OCI-LY3 (cell line): ENCODE results near the gene NUFIP2.

Source experiments
- H2AFZ ChIP-seq: fragments of 200-600, 300-600 bp; shearing (Covaris generic); 2 replicates; pipeline ENCODE4 v1.6.0; 2014; ENCODE audit warnings: antibody characterized with exemption, low read depth, low read length
- H3K27ac ChIP-seq: fragments of 200-600, 300-600 bp; sonication (generic); 2 replicates; pipeline ENCODE4 v1.5.1; 2014; ENCODE audit warnings: mild to moderate bottlenecking, low read length, moderate library complexity, mixed read lengths
- H3K27me3 ChIP-seq: fragments of 200-600, 300-600 bp; sonication (generic); 2 replicates; pipeline ENCODE4 v1.6.1; 2014; ENCODE audit warnings: low read depth, low read length, mixed read lengths
- H3K36me3 ChIP-seq: fragments of 200-600, 300-600 bp; sonication (generic); replicated peaks from 2 replicates; pipeline ENCODE3; 2014; ENCODE audit warnings: low read depth, low read length, mixed read lengths
- H3K4me1 ChIP-seq: fragments of 300-600, 200-600 bp; sonication (generic); 2 replicates; pipeline ENCODE4 v1.6.1; 2014; ENCODE audit warnings: low read length, mixed read lengths
- H3K4me2 ChIP-seq: fragments of 200-600, 300-600 bp; sonication (generic); 2 replicates; pipeline ENCODE4 v1.6.1; 2014; ENCODE audit warnings: low read length, mixed read lengths
- H3K4me3 ChIP-seq: fragments of 300-600, 200-600 bp; sonication (generic); 2 replicates; pipeline ENCODE4 v1.5.1; 2014; ENCODE audit warnings: antibody characterized with exemption, mild to moderate bottlenecking, low read length, moderate library complexity
- H3K79me2 ChIP-seq: fragments of 300-600, 200-600 bp; shearing (Covaris generic); 2 replicates; pipeline ENCODE4 v1.6.1; 2014; ENCODE audit warnings: mild to moderate bottlenecking, low read length, mixed read lengths
- H3K9ac ChIP-seq: fragments of 300-600, 200-600 bp; shearing (Covaris generic); 2 replicates; pipeline ENCODE4 v1.6.0; 2014; ENCODE audit warnings: mild to moderate bottlenecking, low read length, moderate library complexity
- H3K9me3 ChIP-seq: fragments of 200-600, 300-600 bp; shearing (Covaris generic); 2 replicates; pipeline ENCODE4 v1.6.1; 2014; ENCODE audit warnings: low read length, mixed read lengths; ENCODE audit not compliant: insufficient read depth
- H4K20me1 ChIP-seq: fragments of 200-600, 300-600 bp; sonication (generic); 2 replicates; pipeline ENCODE4 v1.6.1; 2016; ENCODE audit warnings: low read length, mixed read lengths; ENCODE audit not compliant: insufficient read depth
- EZH2phosphoT487 ChIP-seq: fragments of 200-600 bp; shearing (Covaris generic); IDR thresholded peaks from 2 replicates; pipeline ENCODE4 v1.6.1; 2018; ENCODE audit warnings: antibody characterized with exemption, mixed run types, low read depth
- TF ChIP-seq, protein P1 (sequence below): fragments of 200-600, 300-600 bp; sonication (generic); IDR thresholded peaks from 2 replicates; pipeline ENCODE4 v1.5.1; 2014; ENCODE audit warnings: antibody characterized with exemption, low read length, low read depth

NUFIP2 gene

GRCh38 chr17:29294580-29294900, 592 bp upstream of the NUFIP2 start:
- Histone ChIP-seq H4K20me1 (peaks cover 25% of the 10 kb centered on the region), H3K4me1 (peaks cover 8% of the 10 kb centered on the region; the same call in 1 of the 2 replicates), H3K79me2 (peaks cover 44% of the 10 kb centered on the region), H3K9me3 (no peaks in the 10 kb centered on the region), H3K4me2 (peak overlapping the region; percentile 91), H3K9ac (peak overlapping the region; percentile 87), H3K4me3 (peak overlapping the region; percentile 97), H3K36me3 (peaks cover 14% of the 10 kb centered on the region), H3K27me3 (no peaks in the 10 kb centered on the region), H3K27ac (peak overlapping the region; percentile 89), H2AFZ (peak overlapping the region; percentile 81)
- TF ChIP-seq, protein P1, sequence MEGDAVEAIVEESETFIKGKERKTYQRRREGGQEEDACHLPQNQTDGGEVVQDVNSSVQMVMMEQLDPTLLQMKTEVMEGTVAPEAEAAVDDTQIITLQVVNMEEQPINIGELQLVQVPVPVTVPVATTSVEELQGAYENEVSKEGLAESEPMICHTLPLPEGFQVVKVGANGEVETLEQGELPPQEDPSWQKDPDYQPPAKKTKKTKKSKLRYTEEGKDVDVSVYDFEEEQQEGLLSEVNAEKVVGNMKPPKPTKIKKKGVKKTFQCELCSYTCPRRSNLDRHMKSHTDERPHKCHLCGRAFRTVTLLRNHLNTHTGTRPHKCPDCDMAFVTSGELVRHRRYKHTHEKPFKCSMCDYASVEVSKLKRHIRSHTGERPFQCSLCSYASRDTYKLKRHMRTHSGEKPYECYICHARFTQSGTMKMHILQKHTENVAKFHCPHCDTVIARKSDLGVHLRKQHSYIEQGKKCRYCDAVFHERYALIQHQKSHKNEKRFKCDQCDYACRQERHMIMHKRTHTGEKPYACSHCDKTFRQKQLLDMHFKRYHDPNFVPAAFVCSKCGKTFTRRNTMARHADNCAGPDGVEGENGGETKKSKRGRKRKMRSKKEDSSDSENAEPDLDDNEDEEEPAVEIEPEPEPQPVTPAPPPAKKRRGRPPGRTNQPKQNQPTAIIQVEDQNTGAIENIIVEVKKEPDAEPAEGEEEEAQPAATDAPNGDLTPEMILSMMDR, result no peak
- no peak for TF ChIP-seq EZH2phosphoT487

- H3K9ac ChIP-seq, result peak overlapping the region; percentile 99
- no peaks in the 10 kb centered on the region for H3K27me3 ChIP-seq
- H3K36me3 ChIP-seq, result peaks cover 25% of the 10 kb centered on the region
- peak overlapping the region; percentile 73 for H3K4me2 ChIP-seq
- TF ChIP-seq, protein P1, result peak; percentile 14; the same call in 1 of the 2 replicates
- no peak for TF ChIP-seq EZH2phosphoT487
- no peaks in the 10 kb centered on the region for H3K9me3 ChIP-seq
- H2AFZ ChIP-seq, result no peak overlapping the region
- peaks cover 57% of the 10 kb centered on the region for H3K79me2 ChIP-seq
- H3K4me1 ChIP-seq, result peaks cover 8% of the 10 kb centered on the region; the same call in 1 of the 2 replicates
- H4K20me1 ChIP-seq, result peaks cover 38% of the 10 kb centered on the region
- H3K27ac ChIP-seq, result peak overlapping the region; percentile 95
- peak overlapping the region; percentile 97 for H3K4me3 ChIP-seq
Measured at GRCh38 chr17:29292992-29293889, 707 bp downstream of the NUFIP2 start.

DNA sequence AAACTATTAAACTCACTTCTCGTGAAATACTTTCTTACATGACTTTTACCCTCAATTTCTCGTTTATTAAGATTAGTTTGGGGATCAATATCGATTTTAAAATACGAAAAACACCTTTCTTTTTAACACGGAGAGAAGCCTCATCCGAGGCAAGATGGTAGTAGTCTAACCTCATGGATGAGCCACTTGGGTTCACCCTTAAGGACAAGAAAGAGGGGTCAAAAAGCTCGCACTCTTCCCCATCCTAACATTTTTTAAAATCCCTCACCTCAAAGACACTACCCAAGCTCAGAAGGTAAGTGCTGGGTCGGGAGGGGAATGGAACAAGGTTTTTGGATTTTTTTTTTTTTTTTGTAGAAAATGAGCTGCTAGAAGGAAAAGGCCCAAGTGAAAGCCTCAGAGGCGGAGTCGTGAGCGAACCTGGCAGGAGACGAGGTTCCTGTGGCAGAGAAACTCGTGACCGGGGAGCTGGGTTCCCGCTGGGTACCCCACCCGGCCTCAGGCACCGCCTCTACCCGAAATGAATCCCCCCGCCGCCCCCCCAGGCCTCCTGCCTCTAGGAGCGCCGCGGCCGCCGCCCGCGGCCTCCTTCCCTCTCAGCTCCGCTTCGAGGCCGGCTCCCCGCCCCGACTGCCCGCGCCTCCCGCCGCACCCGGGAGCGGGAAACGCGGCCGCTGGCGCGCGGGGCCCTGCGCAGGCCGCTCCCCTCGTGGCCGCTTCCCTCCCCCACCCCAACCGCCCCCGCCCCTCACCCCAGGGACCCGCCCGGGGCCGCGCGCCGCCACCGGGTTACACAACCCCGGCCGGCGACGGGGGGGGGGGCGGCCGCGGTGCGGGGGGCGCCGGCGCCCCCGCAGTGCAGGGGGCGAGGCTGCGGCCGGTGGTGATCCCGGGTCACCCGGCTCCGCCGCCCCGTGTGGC, 1.6 kb downstream of the NUFIP2 start:
- peak overlapping the region; percentile 94 for H3K4me2 ChIP-seq
- H3K9me3 ChIP-seq, result no peaks in the 10 kb centered on the region
- no peaks in the 10 kb centered on the region for H3K27me3 ChIP-seq
- peaks cover 66% of the 10 kb centered on the region for H3K79me2 ChIP-seq
- H3K9ac ChIP-seq, result peak overlapping the region; percentile 99
- peaks cover 47% of the 10 kb centered on the region for H4K20me1 ChIP-seq
- H3K36me3 ChIP-seq, result peaks cover 32% of the 10 kb centered on the region
- no peak overlapping the region for H2AFZ ChIP-seq
- peak overlapping the region; percentile 97 for H3K4me3 ChIP-seq
- H3K27ac ChIP-seq, result peak overlapping the region; percentile 95
- TF ChIP-seq EZH2phosphoT487, result no peak
- TF ChIP-seq, protein P1, result no peak
- peaks cover 8% of the 10 kb centered on the region; the same call in 1 of the 2 replicates for H3K4me1 ChIP-seq
